Right renal pelvis (tissue), 4 donors: ENCODE data around the gene ZMIZ2. TPM values are rescaled to one million over a fixed set of nuclear protein-coding genes. Genes with fewer than 3 reads are reported as not detected.

Experiments
- DNase-seq, 4 donors: peaks; one replicate each; pipeline ENCODE4 v3.0.0-alpha.2; 2013; ENCODE audit warnings: low read depth in 4 of 4, low spot score in 3 of 4, missing footprints in 1 of 4
- polyA plus RNA-seq, 4 donors: library from polyadenylated mRNA; unstranded; fragments of 120-200 nt; gene quantifications; one replicate each; pipeline ENCODE4 v1.2.1, GENCODE V29; 2013; ENCODE audit not compliant: insufficient read length in 4 of 4

Gene ZMIZ2
- polyA plus RNA-seq, 4 donors = 58.4 to 75.3 (median 67.0) TPM

- no peak for DNase-seq
These were observed 6.4 kb downstream of the ZMIZ2 start for GRCh38 chr7:44754802-44755697.

GRCh38 chr7:44755698-44756627 lies 7.3 kb downstream of the ZMIZ2 start:
- no peak for DNase-seq

GRCh38 chr7:44756904-44757303 lies 8.3 kb downstream of the ZMIZ2 start:
- DNase-seq = no peak

- DNase-seq = no peak
These were observed 8.7 kb downstream of the ZMIZ2 start for GRCh38 chr7:44757311-44757710.

GRCh38 chr7:44757739-44758138 lies 9.1 kb downstream of the ZMIZ2 start:
- no peak for DNase-seq

- no peak for DNase-seq
These were observed 10.6 kb downstream of the ZMIZ2 start for GRCh38 chr7:44759246-44759645.

GRCh38 chr7:44760034-44760580 lies 11.5 kb downstream of the ZMIZ2 start:
- no peak for DNase-seq

- no peak for DNase-seq
These were observed 12.8 kb downstream of the ZMIZ2 start for GRCh38 chr7:44761207-44762161.

GRCh38 chr7:44762300-44762699 lies 13.7 kb downstream of the ZMIZ2 start:
- no peak for DNase-seq

GRCh38 chr7:44762726-44763522 lies 14.3 kb downstream of the ZMIZ2 start:
- DNase-seq = no peak

GRCh38 chr7:44764081-44764480 lies 15.4 kb downstream of the ZMIZ2 start:
- no peak for DNase-seq

- no peak for DNase-seq
These were observed 16.3 kb downstream of the ZMIZ2 start for GRCh38 chr7:44764665-44765578.

GRCh38 chr7:44765579-44766415 lies 17.1 kb downstream of the ZMIZ2 start:
- DNase-seq = no peak

GRCh38 chr7:44766416-44766801 lies 17.8 kb downstream of the ZMIZ2 start:
- no peak for DNase-seq

GRCh38 chr7:44767134-44767911 lies 18.7 kb downstream of the ZMIZ2 start:
- DNase-seq = no peak

GRCh38 chr7:44767912-44768627 lies 19.4 kb downstream of the ZMIZ2 start:
- DNase-seq = peak; percentile 46 to 65 (median 52)
